ENCODE data around the gene ZNF609. TPM values are rescaled to one million over a fixed set of nuclear protein-coding genes. Genes with fewer than 3 reads are reported as not detected.

The ZNF609 gene
- total RNA-seq, 1 experiment from 2014 or later = 49.0 TPM

- no peak for TF ChIP-seq CTCF (IDR thresholded peaks at IDR 0.05; ENCODE audit: unreplicated experiment)
- CTCF ChIA-PET = interaction anchor here (0.8 kb wide), 1 partner anchor 43 kb away, joined by 3 read pairs; no protein-coding TSS in a partner anchor
- H3K9me3 Mint-ChIP-seq (ENCODE audit: unreplicated experiment) = no peaks in the 10 kb centered on the region
- DNase-seq (ENCODE audit: unreplicated experiment) = no peak
- no peaks in the 10 kb centered on the region for H3K27me3 Mint-ChIP-seq (ENCODE audit: insufficient read depth, unreplicated experiment)
- no peak overlapping the region for H3K27ac Mint-ChIP-seq (ENCODE audit: low read depth, unreplicated experiment)
- H3K4me1 Mint-ChIP-seq (ENCODE audit: insufficient read depth, unreplicated experiment) = peaks cover 9% of the 10 kb centered on the region
- intact Hi-C loops (cut with micrococcal nuclease) = no loop called here
- BruUV-seq (replicated peaks) = no TSS peak
- H3K36me3 Mint-ChIP-seq (ENCODE audit: insufficient read depth, unreplicated experiment) = no peaks in the 10 kb centered on the region
- no peak overlapping the region for H3K4me3 Mint-ChIP-seq (ENCODE audit: unreplicated experiment)
- POLR2A ChIA-PET = interaction anchor here (0.6 to 1.4 kb wide), 3 partner anchors 17 to 149 kb away, joined by 3 to 6 read pairs (median 4); no protein-coding TSS in a partner anchor
These were observed 150.0 kb downstream of the ZNF609 start for GRCh38 chr15:64610257-64610919.

DNA sequence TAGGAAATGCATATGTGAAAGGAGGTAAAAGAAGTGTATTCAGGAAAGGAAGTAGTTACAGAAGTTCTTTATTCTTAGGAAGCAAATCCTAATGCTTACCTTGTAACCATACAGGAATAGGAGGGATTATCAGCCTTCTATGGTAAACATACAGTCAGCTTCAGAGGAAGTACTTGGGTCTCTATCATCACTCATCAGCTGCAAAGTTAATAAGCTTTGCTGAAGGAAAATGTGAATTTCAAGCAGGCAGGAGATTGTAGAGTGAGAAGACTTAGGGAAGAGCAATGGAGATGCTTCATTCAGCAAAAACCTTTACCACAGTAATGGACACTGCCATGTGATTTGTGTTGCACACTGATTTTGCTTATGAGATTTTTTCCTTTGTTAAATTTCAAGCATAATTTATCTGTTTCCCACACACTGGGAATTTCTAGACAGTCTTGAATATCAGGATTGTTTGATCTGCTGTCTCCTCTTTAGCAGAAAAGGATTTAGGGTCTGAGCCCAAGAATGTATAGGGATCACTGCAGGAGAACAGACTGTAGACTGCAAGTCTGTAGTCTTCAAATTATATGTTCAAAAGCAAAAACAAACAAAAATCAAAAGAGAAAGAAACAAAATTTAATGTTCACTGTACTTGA, 150.8 kb downstream of the ZNF609 start:
- no peaks in the 10 kb centered on the region for H3K36me3 Mint-ChIP-seq (ENCODE audit: insufficient read depth, unreplicated experiment)
- intact Hi-C loops (cut with micrococcal nuclease) = no loop called here
- ChIA-PET POLR2A (interaction anchor here (1.1 to 1.4 kb wide), 2 partner anchors 17 to 22 kb away, joined by 4 to 6 read pairs; no protein-coding TSS in a partner anchor), CTCF (interaction anchor here (0.6 kb wide), 1 partner anchor 625 kb away, joined by 3 read pairs; no protein-coding TSS in a partner anchor)
- peaks cover 9% of the 10 kb centered on the region for H3K4me1 Mint-ChIP-seq (ENCODE audit: insufficient read depth, unreplicated experiment)
- DNase-seq (ENCODE audit: unreplicated experiment) = no peak
- BruUV-seq (replicated peaks) = no TSS peak
- H3K4me3 Mint-ChIP-seq (ENCODE audit: unreplicated experiment) = no peak overlapping the region
- no peaks in the 10 kb centered on the region for H3K9me3 Mint-ChIP-seq (ENCODE audit: unreplicated experiment)
- H3K27me3 Mint-ChIP-seq (ENCODE audit: insufficient read depth, unreplicated experiment) = no peaks in the 10 kb centered on the region
- no peak for TF ChIP-seq CTCF (IDR thresholded peaks at IDR 0.05; ENCODE audit: unreplicated experiment)
- H3K27ac Mint-ChIP-seq (ENCODE audit: low read depth, unreplicated experiment) = no peak overlapping the region

- Mint-ChIP-seq H3K27ac (ENCODE audit: low read depth, unreplicated experiment) (no peak overlapping the region), H3K9me3 (ENCODE audit: unreplicated experiment) (no peaks in the 10 kb centered on the region), H3K27me3 (ENCODE audit: insufficient read depth, unreplicated experiment) (no peaks in the 10 kb centered on the region), H3K36me3 (ENCODE audit: insufficient read depth, unreplicated experiment) (no peaks in the 10 kb centered on the region), H3K4me3 (ENCODE audit: unreplicated experiment) (no peak overlapping the region), H3K4me1 (ENCODE audit: insufficient read depth, unreplicated experiment) (peaks cover 14% of the 10 kb centered on the region)
- ChIA-PET CTCF (interaction anchor here (0.6 kb wide), 2 partner anchors 40 to 226 kb away, joined by 3 read pairs; no protein-coding TSS in a partner anchor), POLR2A (interaction anchor here (0.8 to 1.6 kb wide), 2 partner anchors 21 to 84 kb away, joined by 3 to 5 read pairs; no protein-coding TSS in a partner anchor)
- BruUV-seq (replicated peaks) = no TSS peak
- no peak for DNase-seq (ENCODE audit: unreplicated experiment)
- intact Hi-C loops (cut with micrococcal nuclease) = no loop called here
- no peak for TF ChIP-seq CTCF (IDR thresholded peaks at IDR 0.05; ENCODE audit: unreplicated experiment)
These were observed 154.1 kb downstream of the ZNF609 start for GRCh38 chr15:64614519-64614918.

DNA sequence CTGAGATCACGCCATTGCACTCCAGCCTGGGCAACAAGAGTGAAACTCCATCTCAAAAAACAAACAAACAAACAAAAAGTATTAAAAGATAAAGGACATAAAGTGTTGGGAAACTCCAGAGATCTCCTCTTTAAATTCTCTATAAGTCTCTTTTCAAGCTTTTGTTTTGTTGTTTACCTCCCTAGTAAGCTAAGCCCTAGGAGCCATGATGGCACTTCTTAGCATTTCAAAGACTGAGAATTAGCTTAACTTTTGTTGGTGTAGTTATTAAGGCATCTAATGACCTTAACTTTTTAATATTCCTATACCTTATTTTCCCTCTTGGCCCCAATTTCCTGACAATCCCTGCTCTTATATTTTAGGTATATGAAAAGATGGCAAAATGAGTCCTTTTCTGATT, 157.3 kb downstream of the ZNF609 start:
- Mint-ChIP-seq H3K4me3 (ENCODE audit: unreplicated experiment) (no peak overlapping the region), H3K27me3 (ENCODE audit: insufficient read depth, unreplicated experiment) (no peaks in the 10 kb centered on the region), H3K9me3 (ENCODE audit: unreplicated experiment) (no peaks in the 10 kb centered on the region), H3K36me3 (ENCODE audit: insufficient read depth, unreplicated experiment) (peaks cover 6% of the 10 kb centered on the region), H3K27ac (ENCODE audit: low read depth, unreplicated experiment) (no peak overlapping the region), H3K4me1 (ENCODE audit: insufficient read depth, unreplicated experiment) (peaks cover 22% of the 10 kb centered on the region)
- no peak for DNase-seq (ENCODE audit: unreplicated experiment)
- ChIA-PET POLR2A (no interaction called here), CTCF (interaction anchor here (0.5 to 0.7 kb wide), 2 partner anchors 10 to 191 kb away, joined by 3 read pairs; no protein-coding TSS in a partner anchor)
- no TSS peak for BruUV-seq (replicated peaks)
- intact Hi-C loops (cut with micrococcal nuclease) = no loop called here
- TF ChIP-seq CTCF (IDR thresholded peaks at IDR 0.05; ENCODE audit: unreplicated experiment) = no peak

Measured in MCF 10A (cell line).